ENCODE measurements around the gene RAB32. TPM values are rescaled to one million over a fixed set of nuclear protein-coding genes. Genes with fewer than 3 reads are reported as not detected.

Gene RAB32
- total RNA-seq, 2 donors from 2014 or later = 34.5 to 42.4 TPM

GRCh38 chr6:146601352-146601751 is 57.7 kb downstream of the RAB32 start:
- no peak for ATAC-seq (ENCODE audit: insufficient number of reproducible peaks, low FRiP score, low read depth)
- no peaks in the 10 kb centered on the region for H3K27me3 ChIP-seq (replicated peaks; ENCODE audit: insufficient read depth)
- no peak for DNase-seq (ENCODE audit: low spot score)
- H3K4me3 ChIP-seq = no peak overlapping the region
- H3K27ac ChIP-seq = no peak overlapping the region
- peaks cover 0 to 4% of the 10 kb centered on the region in 2 donors for H3K4me1 ChIP-seq (ENCODE audit: control insufficient read depth in 1 of 2, low read depth in 2 of 2)
- H3K36me3 ChIP-seq = no peaks in the 10 kb centered on the region
- H3K9me3 ChIP-seq = no peaks in the 10 kb centered on the region
- TF ChIP-seq CTCF (IDR thresholded peaks at IDR 0.05) = no peak

- Histone ChIP-seq H3K36me3 (no peaks in the 10 kb centered on the region), H3K27me3 (replicated peaks; ENCODE audit: insufficient read depth) (no peaks in the 10 kb centered on the region), H3K9me3 (no peaks in the 10 kb centered on the region), H3K4me1 (ENCODE audit: control insufficient read depth in 1 of 2, low read depth in 2 of 2) (no peaks in the 10 kb centered on the region), H3K4me3 (no peak overlapping the region), H3K27ac (no peak overlapping the region)
- DNase-seq (ENCODE audit: low spot score) (no peak), ATAC-seq (ENCODE audit: insufficient number of reproducible peaks, low FRiP score, low read depth) (no peak)
- TF ChIP-seq CTCF (IDR thresholded peaks at IDR 0.05) = no peak
These were observed 58.9 kb downstream of the RAB32 start for GRCh38 chr6:146602526-146602925.

Other genes starting within 250 kb of the RAB32 start
- gene ADGB, start 55.1 kb downstream of the RAB32 start, total RNA-seq = not detected

All from thoracic aorta (tissue), 2 donors.